Hepatocyte (in vitro differentiated cells): ENCODE data around the gene CAMKK1. TPM values are rescaled to one million over a fixed set of nuclear protein-coding genes. Genes with fewer than 3 reads are reported as not detected.
A peak's percentile ranks its signal among the peaks of the same experiment; 100 is the strongest.

Source experiments
- DNase-seq: peaks from one replicate; pipeline ENCODE4 v3.0.0-alpha.2; 2016; ENCODE audit warnings: low spot score
- H2AFZ ChIP-seq: fragments of 200-600 bp; sonication (generic); 2 replicates; pipeline ENCODE4 v1.6.0; 2016; ENCODE audit warnings: antibody characterized with exemption, mild to moderate bottlenecking
- H3K27ac ChIP-seq: fragments of 200-600 bp; sonication (generic); 2 replicates; pipeline ENCODE4 v1.5.1; 2016; ENCODE audit warnings: mild to moderate bottlenecking
- H3K27me3 ChIP-seq: fragments of 200-600 bp; sonication (generic); 2 replicates; pipeline ENCODE4 v1.6.1; 2016
- H3K36me3 ChIP-seq: fragments of 200-600 bp; sonication (generic); replicated peaks from 2 replicates; pipeline ENCODE4 v1.5.1; 2016; ENCODE audit warnings: low read depth; ENCODE audit not compliant: insufficient read depth
- H3K4me1 ChIP-seq: fragments of 200-600 bp; sonication (generic); 2 replicates; pipeline ENCODE4 v1.5.1; 2016; ENCODE audit warnings: mild to moderate bottlenecking, moderate library complexity; ENCODE audit not compliant: insufficient read depth
- H3K4me2 ChIP-seq: fragments of 200-600 bp; sonication (generic); 2 replicates; pipeline ENCODE4 v1.6.0; 2016
- H3K4me3 ChIP-seq: fragments of 200-600 bp; sonication (generic); 2 replicates; pipeline ENCODE4 v1.5.1; 2016; ENCODE audit warnings: mild to moderate bottlenecking
- H3K79me2 ChIP-seq: fragments of 200-600 bp; sonication (generic); 2 replicates; pipeline ENCODE4 v1.6.0; 2017; ENCODE audit warnings: mild to moderate bottlenecking
- H3K9me2 ChIP-seq: fragments of 200-600 bp; sonication (generic); replicated peaks from 2 replicates; pipeline ENCODE4 v1.6.0; 2017; ENCODE audit warnings: mild to moderate bottlenecking; ENCODE audit not compliant: insufficient read depth
- H3K9me3 ChIP-seq: fragments of 200-600 bp; sonication (generic); 2 replicates; pipeline ENCODE4 v1.5.1; 2016; ENCODE audit warnings: low read depth, mild to moderate bottlenecking
- H4K20me1 ChIP-seq: fragments of 200-600 bp; sonication (generic); 2 replicates; pipeline ENCODE4 v1.6.0; 2016; ENCODE audit warnings: mild to moderate bottlenecking; ENCODE audit not compliant: insufficient read depth, poor library complexity, severe bottlenecking
- EZH2 ChIP-seq: fragments of 200-600 bp; sonication (generic); IDR thresholded peaks from 2 replicates; pipeline ENCODE4 v1.6.1; 2016; ENCODE audit warnings: antibody characterized with exemption, mild to moderate bottlenecking, borderline replicate concordance
- EZH2phosphoT487 ChIP-seq: fragments of 200-600 bp; sonication (generic); IDR thresholded peaks from one replicate; pipeline ENCODE4 v1.6.1; 2018; ENCODE audit warnings: antibody characterized with exemption, mild to moderate bottlenecking, low read depth, moderate library complexity; ENCODE audit not compliant: unreplicated experiment, severe bottlenecking
- WGBS: methylation state at CpG from one replicate; pipeline ENCODE4 v1.1.6; 2016; ENCODE audit warnings: low lambda C conversion rate; ENCODE audit errors: missing lambda C conversion rate; 5-methylcytosine and 5-hydroxymethylcytosine counted together
- polyA plus RNA-seq: library from polyadenylated mRNA; unstranded; fragments of >200 nt; fragmentation: Nextera tagmentation; extraction: Ambion mirVana; gene quantifications from 2 replicates; pipeline ENCODE4 v1.2.1, GENCODE V29; 2016
- total RNA-seq: library from RNA; depleted of rRNA; stranded (reverse); fragments of >200 nt; gene quantifications from 2 replicates; pipeline ENCODE4 v1.2.3, GENCODE V29; 2014
- TF ChIP-seq, protein P1 (sequence below): fragments of 200-600 bp; sonication (generic); IDR thresholded peaks from 2 replicates; pipeline ENCODE4 v1.5.1; 2016; ENCODE audit warnings: antibody characterized with exemption, mild to moderate bottlenecking; ENCODE audit not compliant: poor library complexity

Gene CAMKK1
- total and polyA plus RNA-seq, 2 experiments from 2014 or later, result 4.4 to 5.1 TPM

DNA sequence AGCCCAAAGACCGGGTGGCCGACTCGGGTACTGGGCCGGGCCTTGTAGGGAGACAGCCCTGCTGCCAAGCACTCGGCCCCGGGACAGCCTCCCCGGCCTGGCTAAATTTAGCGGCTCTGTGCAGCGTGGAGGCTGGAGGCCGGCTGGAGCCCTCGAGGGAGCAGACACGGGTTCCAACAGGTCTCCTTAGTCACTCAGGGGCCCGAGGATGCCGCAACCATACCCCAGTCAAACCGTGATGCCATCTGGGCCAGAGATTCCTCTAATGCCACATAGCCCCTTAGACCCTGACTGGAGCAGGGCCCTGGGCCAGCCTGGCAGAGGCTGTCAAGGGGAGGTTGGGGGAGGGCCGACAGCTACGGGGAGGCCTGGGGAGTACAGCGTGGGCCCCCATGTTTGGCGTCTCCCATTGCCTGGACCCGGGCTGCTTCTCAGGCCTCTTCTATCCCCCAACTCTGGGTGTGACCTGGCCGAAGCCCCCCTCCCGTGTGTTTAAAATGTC is 26.3 kb upstream of the CAMKK1 start:
- TF ChIP-seq EZH2 (no peak), EZH2phosphoT487 (no peak)
- TF ChIP-seq, protein P1, sequence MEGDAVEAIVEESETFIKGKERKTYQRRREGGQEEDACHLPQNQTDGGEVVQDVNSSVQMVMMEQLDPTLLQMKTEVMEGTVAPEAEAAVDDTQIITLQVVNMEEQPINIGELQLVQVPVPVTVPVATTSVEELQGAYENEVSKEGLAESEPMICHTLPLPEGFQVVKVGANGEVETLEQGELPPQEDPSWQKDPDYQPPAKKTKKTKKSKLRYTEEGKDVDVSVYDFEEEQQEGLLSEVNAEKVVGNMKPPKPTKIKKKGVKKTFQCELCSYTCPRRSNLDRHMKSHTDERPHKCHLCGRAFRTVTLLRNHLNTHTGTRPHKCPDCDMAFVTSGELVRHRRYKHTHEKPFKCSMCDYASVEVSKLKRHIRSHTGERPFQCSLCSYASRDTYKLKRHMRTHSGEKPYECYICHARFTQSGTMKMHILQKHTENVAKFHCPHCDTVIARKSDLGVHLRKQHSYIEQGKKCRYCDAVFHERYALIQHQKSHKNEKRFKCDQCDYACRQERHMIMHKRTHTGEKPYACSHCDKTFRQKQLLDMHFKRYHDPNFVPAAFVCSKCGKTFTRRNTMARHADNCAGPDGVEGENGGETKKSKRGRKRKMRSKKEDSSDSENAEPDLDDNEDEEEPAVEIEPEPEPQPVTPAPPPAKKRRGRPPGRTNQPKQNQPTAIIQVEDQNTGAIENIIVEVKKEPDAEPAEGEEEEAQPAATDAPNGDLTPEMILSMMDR, result no peak
- H3K27me3 ChIP-seq, result no peaks in the 10 kb centered on the region
- H3K27ac ChIP-seq, result no peak overlapping the region

DNA sequence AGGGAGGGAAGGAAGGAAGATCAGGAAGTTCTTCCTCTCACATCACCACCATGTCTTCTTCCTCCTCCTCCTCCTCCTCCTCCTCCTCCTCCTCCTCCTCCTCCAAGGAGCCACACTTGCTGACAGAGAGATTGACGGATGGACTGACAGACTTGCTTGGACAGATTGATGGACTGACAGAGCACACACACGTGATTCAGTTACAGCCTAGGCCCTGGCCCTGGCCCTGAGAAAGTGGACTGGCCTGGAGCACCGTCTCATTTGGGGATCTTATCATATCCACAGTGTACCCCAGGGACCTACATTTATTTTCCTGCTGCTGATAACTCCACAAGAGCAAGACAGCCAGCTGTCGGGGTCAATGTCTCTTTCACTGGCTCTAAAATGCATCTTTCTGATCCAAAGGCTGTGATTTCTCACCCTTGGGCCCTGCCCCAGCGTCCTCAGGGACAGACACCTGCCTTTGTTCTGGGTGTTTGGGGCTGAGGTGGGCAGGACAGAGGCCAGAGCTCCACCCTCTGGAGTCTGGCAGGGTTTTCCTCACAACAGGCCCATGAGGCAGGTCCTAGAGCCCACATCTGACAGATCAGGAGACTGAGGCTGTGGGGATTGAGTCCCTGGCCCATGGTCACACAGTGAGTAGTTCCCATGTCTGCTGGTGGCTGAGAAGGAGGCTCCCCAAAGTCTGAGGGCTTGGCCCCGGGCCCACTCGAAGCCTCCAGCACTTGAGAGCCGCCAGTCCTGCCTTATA is 25.7 kb upstream of the CAMKK1 start:
- Histone ChIP-seq H3K27ac (no peak overlapping the region), H3K9me3 (no peaks in the 10 kb centered on the region)
- no peak for TF ChIP-seq EZH2
- TF ChIP-seq EZH2phosphoT487, result no peak
- TF ChIP-seq, protein P1, result no peak

More for the DNA sequence above, 26.3 kb upstream of the CAMKK1 start:
- Histone ChIP-seq H3K4me2 (no peak overlapping the region), H3K9me3 (no peaks in the 10 kb centered on the region), H3K9me2 (no peaks in the 10 kb centered on the region), H4K20me1 (no peaks in the 10 kb centered on the region), H3K79me2 (no peaks in the 10 kb centered on the region), H3K36me3 (no peaks in the 10 kb centered on the region), H2AFZ (no peak overlapping the region), H3K4me1 (peaks cover 17% of the 10 kb centered on the region), H3K4me3 (no peak overlapping the region)
- WGBS, result 97% methylated on average over 19 of the region's 22 CpGs
- DNase-seq, result no peak

DNA sequence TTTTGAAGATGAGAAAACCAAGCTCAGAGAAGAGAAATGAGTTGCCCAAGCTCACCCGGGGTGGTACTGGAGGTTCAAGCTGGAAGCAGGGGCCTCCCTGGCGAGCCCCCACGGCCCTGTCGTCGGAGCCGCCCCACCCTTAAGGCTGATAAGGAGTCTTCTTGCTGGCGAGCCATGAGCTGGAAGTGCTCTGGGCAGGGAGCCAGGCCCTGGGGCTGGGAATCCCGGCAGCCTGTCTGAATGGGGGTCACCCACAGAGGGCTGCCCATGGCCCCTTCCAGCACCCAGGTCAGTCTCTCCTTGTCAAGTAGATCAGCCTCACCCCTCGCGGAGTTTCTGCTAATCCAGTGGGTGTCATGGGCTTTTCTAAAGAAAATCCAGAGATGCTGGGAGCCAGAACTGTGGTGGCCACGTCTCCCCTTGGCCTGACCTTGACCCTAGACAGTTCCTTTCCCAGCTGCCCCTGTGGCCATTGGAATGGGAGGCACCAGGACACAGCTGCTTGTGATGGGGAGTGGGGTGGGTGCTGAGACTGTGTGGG is 24.6 kb upstream of the CAMKK1 start:
- Histone ChIP-seq H3K9me3 (no peaks in the 10 kb centered on the region), H2AFZ (no peak overlapping the region), H3K79me2 (no peaks in the 10 kb centered on the region), H3K4me2 (no peak overlapping the region), H3K27me3 (no peaks in the 10 kb centered on the region), H3K9me2 (no peaks in the 10 kb centered on the region), H3K4me1 (peaks cover 17% of the 10 kb centered on the region), H3K27ac (no peak overlapping the region), H3K36me3 (no peaks in the 10 kb centered on the region), H3K4me3 (no peak overlapping the region), H4K20me1 (no peaks in the 10 kb centered on the region)
- TF ChIP-seq, protein P1, result no peak
- TF ChIP-seq EZH2 (no peak), EZH2phosphoT487 (no peak)
- WGBS, result 38% methylated on average over 9 of the region's 11 CpGs
- peak; percentile 66 for DNase-seq

More for the DNA sequence above, 25.7 kb upstream of the CAMKK1 start:
- Histone ChIP-seq H3K79me2 (no peaks in the 10 kb centered on the region), H3K36me3 (no peaks in the 10 kb centered on the region), H3K27me3 (no peaks in the 10 kb centered on the region), H3K4me1 (peaks cover 17% of the 10 kb centered on the region), H4K20me1 (no peaks in the 10 kb centered on the region), H3K4me3 (no peak overlapping the region), H3K9me2 (no peaks in the 10 kb centered on the region), H3K4me2 (no peak overlapping the region), H2AFZ (no peak overlapping the region)
- WGBS, result 70% methylated on average over 8 of the region's 8 CpGs
- DNase-seq, result no peak
